Measurements from ENCODE around the gene IFT25.
"Not testable (repeated sequence)": the region's sequence is repeated elsewhere in the genome, so short reads cannot be mapped to it uniquely, and the experiment has no call there.

IFT25 gene

GRCh38 chr1:53891678-53892077, 53.8 kb downstream of the IFT25 start:
- no peak for DNase-seq
- intact Hi-C loops (cut with DNase I) = no loop called here

GRCh38 chr1:53891018-53891417, 54.5 kb downstream of the IFT25 start:
- no peak for DNase-seq

GRCh38 chr1:53890522-53890941, 55.0 kb downstream of the IFT25 start:
- intact Hi-C loops (cut with DNase I) = no loop called here
- DNase-seq = no peak

More at GRCh38 chr1:53891018-53891417, 54.5 kb downstream of the IFT25 start:
- intact Hi-C loops (cut with DNase I) = no loop called here

GRCh38 chr1:53889304-53890298, 55.9 kb downstream of the IFT25 start, which contains the start of gene YIPF1:
TSS of gene YIPF1 (minus strand) at chr1:53889797. CDS start at chr1:53888937, 860 bp downstream.
- intact Hi-C loops (cut with DNase I) = loop anchor here (1.0 to 2.0 kb wide), 2 partner anchors 51 to 57 kb away; partner anchors contain the start of genes LRRC42 and NDC1
- peak; percentile 86 to 99 (median 93) for DNase-seq

- intact Hi-C loops (cut with DNase I) = loop anchor here (1.0 to 2.0 kb wide), 2 partner anchors 50 to 58 kb away; partner anchors contain the start of genes LRRC42 and NDC1
- no peak for DNase-seq
These were observed 56.8 kb downstream of the IFT25 start for GRCh38 chr1:53888681-53889080.

GRCh38 chr1:53883600-53883999, 61.9 kb downstream of the IFT25 start:
- intact Hi-C loops (cut with DNase I); DNase-seq: not testable (repeated sequence)

- intact Hi-C loops (cut with DNase I); DNase-seq: not testable (repeated sequence)
These were observed 63.6 kb downstream of the IFT25 start for GRCh38 chr1:53881853-53882252.

GRCh38 chr1:53878492-53879105, 66.9 kb downstream of the IFT25 start:
- intact Hi-C loops (cut with DNase I) = no loop called here
- no peak for DNase-seq

GRCh38 chr1:53875150-53875549, 70.3 kb downstream of the IFT25 start:
- DNase-seq; intact Hi-C loops (cut with DNase I): not testable (repeated sequence)

- intact Hi-C loops (cut with DNase I) = no loop called here
- no peak for DNase-seq
These were observed 73.6 kb downstream of the IFT25 start for GRCh38 chr1:53871773-53872484.

All from posterior cingulate gyrus (tissue), 11 donors.